CD8-positive, alpha-beta memory T cell (primary cell): ENCODE data around the gene CLEC4M. TPM values are rescaled to one million over a fixed set of nuclear protein-coding genes. Genes with fewer than 3 reads are reported as not detected.
"Not testable (repeated sequence)": the region's sequence is repeated elsewhere in the genome, so short reads cannot be mapped to it uniquely, and the experiment has no call there.

Source experiments
- CTCF ChIA-PET: fragments of 350-600 bp; sonication (Branson Sonifier 250); formaldehyde crosslinking; loops from one replicate; lab custom pipeline; 2021; ENCODE audit warnings: antibody characterized with exemption; lab: Charles Lee
- POLR2A ChIA-PET: fragments of 350-600 bp; sonication (Branson Sonifier 250); formaldehyde crosslinking; loops from one replicate; lab custom pipeline; 2021; ENCODE audit warnings: antibody characterized with exemption; lab: Charles Lee
- DNase-seq, 5 donors: peaks; one replicate each; pipeline versions ENCODE4 v3.0.0 to v3.0.0-alpha.2; 2020 to 2022; ENCODE audit warnings: mixed read lengths in 1 of 5
- H3K27ac ChIP-seq: one replicate; pipeline ENCODE4 v1.7.0; 2013; ENCODE audit warnings: low read depth, mild to moderate bottlenecking, low read length, moderate library complexity
- H3K27me3 ChIP-seq: 2 replicates; pipeline ENCODE4 v1.7.0; 2013; ENCODE audit warnings: low read length, mild to moderate bottlenecking; ENCODE audit not compliant: insufficient read depth, poor library complexity, severe bottlenecking
- H3K36me3 ChIP-seq: 2 replicates; pipeline ENCODE4 v1.7.0; 2013; ENCODE audit warnings: mild to moderate bottlenecking, low read length, moderate library complexity; ENCODE audit not compliant: insufficient read depth
- H3K4me1 ChIP-seq: 2 replicates; pipeline ENCODE4 v1.7.0; 2013; ENCODE audit warnings: mild to moderate bottlenecking, low read length, moderate library complexity; ENCODE audit not compliant: insufficient read depth
- H3K4me3 ChIP-seq: 2 replicates; pipeline ENCODE4 v1.7.0; 2013; ENCODE audit warnings: mild to moderate bottlenecking, low read length
- H3K9me3 ChIP-seq: 2 replicates; pipeline ENCODE4 v1.7.0; 2013; ENCODE audit warnings: mild to moderate bottlenecking, low read length
- H3K27ac Mint-ChIP-seq, 8 donors: one replicate each; pipeline ENCODE4 v1.8.0; 2020 to 2021; ENCODE audit warnings: mixed read lengths in 8 of 8, mild to moderate bottlenecking in 6 of 8, inconsistent platforms in 3 of 8, moderate library complexity in 3 of 8
- H3K27me3 Mint-ChIP-seq, 2 donors: one replicate each; pipeline ENCODE4 v1.8.0; 2020 to 2021; ENCODE audit warnings: mixed read lengths in 2 of 2, mild to moderate bottlenecking in 1 of 2, moderate library complexity in 1 of 2
- H3K36me3 Mint-ChIP-seq, 3 donors: one replicate each; pipeline ENCODE4 v1.8.0; 2020 to 2021; ENCODE audit warnings: mixed read lengths in 3 of 3, inconsistent platforms in 1 of 3, mild to moderate bottlenecking in 1 of 3
- H3K4me1 Mint-ChIP-seq, 3 donors: one replicate each; pipeline ENCODE4 v1.8.0; 2020 to 2021; ENCODE audit warnings: mixed read lengths in 3 of 3, inconsistent platforms in 1 of 3, mild to moderate bottlenecking in 1 of 3
- H3K4me3 Mint-ChIP-seq, 7 donors: one replicate each; pipeline ENCODE4 v1.8.0; 2020 to 2021; ENCODE audit warnings: mixed read lengths in 7 of 7, mild to moderate bottlenecking in 6 of 7, moderate library complexity in 4 of 7, inconsistent platforms in 2 of 7
- H3K9me3 Mint-ChIP-seq, 5 donors: one replicate each; pipeline ENCODE4 v1.8.0; 2020 to 2022; ENCODE audit warnings: mixed read lengths in 5 of 5, mild to moderate bottlenecking in 3 of 5, moderate library complexity in 2 of 5, inconsistent platforms in 1 of 5
- polyA plus RNA-seq: library from polyadenylated mRNA; unstranded; fragments of 300-500 nt; fragmentation: Illumina TruSeq; gene quantifications from one replicate; pipeline ENCODE4 v1.2.3, GENCODE V29; 2021
- total RNA-seq, 2 experiments: library from RNA; stranded (reverse); gene quantifications; one replicate each; pipeline ENCODE4 v1.2.3, GENCODE V29; 2021

The CLEC4M gene
- total and polyA plus RNA-seq, 3 experiments from 2014 or later, result not detected

DNA sequence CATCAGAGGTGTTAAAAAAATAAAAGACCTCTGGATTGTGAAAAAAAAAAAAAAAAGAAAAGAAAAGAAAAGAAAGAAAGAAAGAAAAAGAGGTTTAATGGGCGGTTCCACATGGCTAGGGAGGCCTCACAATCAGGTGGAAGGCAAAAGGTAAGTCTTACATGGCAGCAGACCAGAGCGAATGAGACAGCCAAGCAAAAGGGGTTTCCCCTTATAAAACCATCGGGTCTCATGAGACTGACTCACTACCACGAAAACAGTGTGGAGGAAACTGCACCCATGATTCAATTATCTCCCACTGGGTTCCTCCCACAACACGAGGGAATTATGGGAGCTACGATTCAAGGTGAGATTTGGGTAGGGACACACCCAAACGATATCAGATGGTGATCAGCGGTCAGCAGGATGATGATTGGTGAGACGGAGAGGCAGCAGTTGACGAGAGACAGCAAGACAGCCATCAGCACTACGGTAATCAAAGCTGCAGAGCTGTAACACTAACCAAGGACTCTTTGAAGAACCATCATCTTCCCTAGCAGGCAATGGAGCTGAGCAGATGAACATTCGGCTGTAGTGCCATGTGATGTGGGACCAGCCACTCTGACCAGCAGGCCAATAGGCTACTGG is 11.8 kb upstream of the CLEC4M start:
- Mint-ChIP-seq H3K27me3 (peaks cover 11 to 30% of the 10 kb centered on the region in 2 donors), H3K36me3 (peaks cover 1 to 12% (median 2%) of the 10 kb centered on the region in 3 donors), H3K4me3 (no peak overlapping the region), H3K4me1 (peaks cover 8 to 21% (median 19%) of the 10 kb centered on the region in 3 donors), H3K9me3 (peaks cover 4 to 17% (median 12%) of the 10 kb centered on the region in 5 donors), H3K27ac (peak overlapping the region in 2 of 8 donors; percentile 26 to 28)
- Histone ChIP-seq H3K27me3 (peaks cover 3% of the 10 kb centered on the region), H3K4me3 (no peak overlapping the region), H3K36me3 (no peaks in the 10 kb centered on the region), H3K9me3 (peaks cover 6% of the 10 kb centered on the region), H3K27ac (no peak overlapping the region), H3K4me1 (no peaks in the 10 kb centered on the region)
- peak in 2 of 5 donors; percentile 23 to 52 for DNase-seq
- POLR2A ChIA-PET, result no interaction called here
- CTCF ChIA-PET, result interaction anchor here (1.3 kb wide), 1 partner anchor 70 kb away, joined by 3 read pairs; the partner anchor contains the start of gene TRAPPC5

DNA sequence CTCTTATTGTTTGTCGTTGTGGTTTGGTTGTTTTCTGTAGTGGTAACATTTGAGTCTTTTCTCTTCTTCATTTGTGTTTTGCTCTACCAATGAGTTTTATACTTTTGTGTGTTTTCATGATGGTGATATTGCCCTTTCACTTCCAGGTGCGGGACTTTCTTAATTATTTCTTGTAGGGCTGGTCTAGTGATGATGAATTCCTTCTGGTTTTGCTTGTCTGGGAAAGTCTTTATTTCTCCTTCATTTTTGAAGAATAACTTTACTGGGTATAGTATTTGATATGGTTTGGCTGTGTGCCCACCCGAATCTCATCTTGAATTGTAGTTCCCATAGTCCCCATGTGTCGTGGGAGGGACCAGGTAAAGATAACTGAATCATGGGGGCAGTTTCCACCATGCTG is 6.8 kb upstream of the CLEC4M start:
- Histone ChIP-seq H3K27ac (no peak overlapping the region), H3K36me3 (no peaks in the 10 kb centered on the region), H3K4me1 (no peaks in the 10 kb centered on the region), H3K9me3 (peaks cover 19% of the 10 kb centered on the region), H3K27me3 (no peaks in the 10 kb centered on the region), H3K4me3 (no peak overlapping the region)
- Mint-ChIP-seq H3K9me3 (peaks cover 31 to 50% (median 42%) of the 10 kb centered on the region in 5 donors), H3K27me3 (peaks cover 8 to 20% of the 10 kb centered on the region in 2 donors), H3K36me3 (peaks cover 5 to 31% (median 9%) of the 10 kb centered on the region in 3 donors), H3K27ac (peak overlapping the region in 1 of 8 donors; percentile 12), H3K4me3 (no peak overlapping the region), H3K4me1 (peaks cover 4 to 9% (median 8%) of the 10 kb centered on the region in 3 donors)
- ChIA-PET CTCF (no interaction called here), POLR2A (no interaction called here)
- DNase-seq, result no peak

GRCh38 chr19:7757358-7757757 is 5.7 kb upstream of the CLEC4M start:
- Mint-ChIP-seq H3K27ac (no peak overlapping the region), H3K4me3 (no peak overlapping the region), H3K9me3 (peaks cover 31 to 50% (median 42%) of the 10 kb centered on the region in 5 donors), H3K4me1 (peaks cover 3 to 6% (median 5%) of the 10 kb centered on the region in 3 donors), H3K27me3 (peaks cover 9 to 22% of the 10 kb centered on the region in 2 donors), H3K36me3 (peaks cover 5 to 34% (median 9%) of the 10 kb centered on the region in 3 donors)
- Histone ChIP-seq H3K27ac (no peak overlapping the region), H3K9me3 (peaks cover 19% of the 10 kb centered on the region), H3K27me3 (no peaks in the 10 kb centered on the region), H3K36me3 (no peaks in the 10 kb centered on the region), H3K4me1 (no peaks in the 10 kb centered on the region), H3K4me3 (no peak overlapping the region)
- ChIA-PET CTCF (no interaction called here), POLR2A (no interaction called here)
- DNase-seq, result no peak

GRCh38 chr19:7759156-7759555 is 3.9 kb upstream of the CLEC4M start:
- ChIA-PET CTCF (no interaction called here), POLR2A (interaction anchor here (0.6 kb wide), 2 partner anchors 19 to 31 kb away, joined by 3 to 6 read pairs; no protein-coding TSS in a partner anchor)
- Histone ChIP-seq H3K4me3 (no peak overlapping the region), H3K36me3 (no peaks in the 10 kb centered on the region), H3K27me3 (no peaks in the 10 kb centered on the region), H3K27ac (no peak overlapping the region), H3K4me1 (no peaks in the 10 kb centered on the region), H3K9me3 (peaks cover 19% of the 10 kb centered on the region)
- no peak for DNase-seq
- Mint-ChIP-seq H3K4me3 (no peak overlapping the region), H3K36me3 (peaks cover 5 to 38% (median 9%) of the 10 kb centered on the region in 3 donors), H3K4me1 (no peaks in the 10 kb centered on the region), H3K27me3 (peaks cover 14 to 32% of the 10 kb centered on the region in 2 donors), H3K27ac (no peak overlapping the region), H3K9me3 (peaks cover 31 to 48% (median 42%) of the 10 kb centered on the region in 5 donors)

GRCh38 chr19:7763696-7764095 is 653 bp downstream of the CLEC4M start:
- Mint-ChIP-seq H3K27me3 (peaks cover 11 to 23% of the 10 kb centered on the region in 2 donors), H3K36me3 (peaks cover 0 to 16% (median 4%) of the 10 kb centered on the region in 3 donors), H3K4me1 (no peaks in the 10 kb centered on the region), H3K4me3 (no peak overlapping the region), H3K9me3 (peaks cover 10 to 14% (median 13%) of the 10 kb centered on the region in 5 donors), H3K27ac (peak overlapping the region in 1 of 8 donors; percentile 17)
- ChIA-PET POLR2A (no interaction called here), CTCF (no interaction called here)
- DNase-seq, result no peak
- Histone ChIP-seq H3K27ac (no peak overlapping the region), H3K36me3 (no peaks in the 10 kb centered on the region), H3K9me3 (no peaks in the 10 kb centered on the region), H3K4me3 (no peak overlapping the region), H3K4me1 (no peaks in the 10 kb centered on the region), H3K27me3 (no peaks in the 10 kb centered on the region)

DNA sequence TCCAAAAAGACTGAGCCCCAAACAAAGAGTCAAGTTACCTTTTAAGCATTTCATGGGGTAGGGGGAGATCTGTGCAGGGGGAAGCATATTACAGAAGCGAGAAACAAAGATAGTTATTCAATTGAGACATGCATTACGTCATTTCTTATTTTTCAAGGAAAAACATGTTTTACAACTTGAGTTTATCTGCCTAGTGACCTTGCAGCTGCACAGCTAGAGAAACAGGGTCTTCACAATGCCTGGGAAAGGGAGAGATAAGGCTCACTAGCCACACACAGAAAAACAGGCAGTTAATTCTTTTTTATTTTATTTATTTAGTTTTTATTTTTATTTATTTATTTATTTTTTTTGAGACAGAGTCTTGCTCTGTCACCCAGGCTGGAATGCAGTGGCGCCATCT is 1.1 kb downstream of the CLEC4M start:
- CTCF ChIA-PET, H3K27ac Mint-ChIP-seq: not testable (repeated sequence)

GRCh38 chr19:7765043-7765442 is 2.0 kb downstream of the CLEC4M start:
- H3K27ac ChIP-seq, DNase-seq, H3K9me3 ChIP-seq, POLR2A ChIA-PET, H3K4me1 ChIP-seq, H3K4me1 Mint-ChIP-seq, H3K4me3 Mint-ChIP-seq, H3K36me3 Mint-ChIP-seq, H3K36me3 ChIP-seq, H3K9me3 Mint-ChIP-seq, H3K27me3 ChIP-seq, H3K4me3 ChIP-seq, CTCF ChIA-PET: not testable (repeated sequence)
- Mint-ChIP-seq H3K27ac (peak overlapping the region in 1 of 8 donors; percentile 54), H3K27me3 (peaks cover 11 to 23% of the 10 kb centered on the region in 2 donors)

More for the DNA sequence above, 1.1 kb downstream of the CLEC4M start:
- Mint-ChIP-seq H3K27me3 (peaks cover 11 to 23% of the 10 kb centered on the region in 2 donors), H3K36me3 (peaks cover 0 to 14% (median 4%) of the 10 kb centered on the region in 3 donors)
- H3K27me3 ChIP-seq, POLR2A ChIA-PET, H3K9me3 ChIP-seq, H3K4me3 ChIP-seq, H3K4me1 Mint-ChIP-seq, DNase-seq, H3K9me3 Mint-ChIP-seq, H3K36me3 ChIP-seq, H3K4me3 Mint-ChIP-seq, H3K27ac ChIP-seq, H3K4me1 ChIP-seq: not testable (repeated sequence)

DNA sequence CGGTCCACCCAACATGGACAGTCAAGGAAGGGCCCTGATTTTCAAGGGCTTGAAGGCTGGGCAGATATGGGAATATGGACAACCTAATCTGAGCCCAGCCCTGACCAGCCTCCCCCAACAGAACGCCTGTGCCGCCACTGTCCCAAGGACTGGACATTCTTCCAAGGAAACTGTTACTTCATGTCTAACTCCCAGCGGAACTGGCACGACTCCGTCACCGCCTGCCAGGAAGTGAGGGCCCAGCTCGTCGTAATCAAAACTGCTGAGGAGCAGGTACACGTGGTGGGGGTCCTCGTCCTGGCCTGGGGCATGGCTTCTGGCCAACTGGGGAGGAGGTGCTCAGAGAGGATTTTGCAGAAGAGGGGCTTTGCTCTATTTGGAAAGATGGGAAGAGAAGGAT is 3.5 kb downstream of the CLEC4M start:
- no peaks in the 10 kb centered on the region for H3K9me3 Mint-ChIP-seq
- no peaks in the 10 kb centered on the region for H3K36me3 ChIP-seq
- peaks cover 0 to 5% (median 4%) of the 10 kb centered on the region in 3 donors for H3K4me1 Mint-ChIP-seq
- no peaks in the 10 kb centered on the region for H3K9me3 ChIP-seq
- H3K4me3 Mint-ChIP-seq, result no peak overlapping the region
- no peaks in the 10 kb centered on the region for H3K4me1 ChIP-seq
- POLR2A ChIA-PET, result no interaction called here
- H3K27ac Mint-ChIP-seq, result no peak overlapping the region
- H3K4me3 ChIP-seq, result no peak overlapping the region
- CTCF ChIA-PET, result interaction anchor here (1.0 kb wide), 1 partner anchor 198 kb away, joined by 3 read pairs; no protein-coding TSS in a partner anchor
- H3K27ac ChIP-seq, result no peak overlapping the region
- H3K27me3 Mint-ChIP-seq, result peaks cover 7 to 18% of the 10 kb centered on the region in 2 donors
- no peak for DNase-seq
- peaks cover 0 to 6% (median 0%) of the 10 kb centered on the region in 3 donors for H3K36me3 Mint-ChIP-seq
- H3K27me3 ChIP-seq, result no peaks in the 10 kb centered on the region
